NB4 (cell line): ENCODE results near the gene FBXO15.

ENCODE experiments used
- DNase-seq: peaks from one replicate; pipeline ENCODE4 v3.0.0; 2010; ENCODE audit warnings: low read depth
- H3K4me3 ChIP-seq: one replicate; pipeline ENCODE4 v1.5.1; 2011; ENCODE audit warnings: mild to moderate bottlenecking, low read depth, low read length, moderate library complexity
- CTCF ChIP-seq: IDR thresholded peaks from one replicate; pipeline ENCODE4 v1.5.1; 2012; ENCODE audit warnings: low read depth, low read length
- MAX ChIP-seq: IDR thresholded peaks from 2 replicates; pipeline ENCODE4 v1.6.1; 2011; ENCODE audit warnings: low read depth, low read length
- MYC ChIP-seq: IDR thresholded peaks from 2 replicates; pipeline ENCODE4 v1.6.1; 2011; ENCODE audit warnings: low read depth, low read length
- POLR2A ChIP-seq: IDR thresholded peaks from 2 replicates; pipeline ENCODE4 v1.6.1; 2011; ENCODE audit warnings: mild to moderate bottlenecking; ENCODE audit not compliant: insufficient read length; ENCODE audit errors: extremely low read depth

FBXO15 gene

GRCh38 chr18:74163019-74163660, 15.5 kb upstream of the FBXO15 start:
- no peak for TF ChIP-seq CTCF
- DNase-seq = no peak

GRCh38 chr18:74155276-74155675, 7.6 kb upstream of the FBXO15 start:
- no peak for TF ChIP-seq POLR2A
- no peak for TF ChIP-seq CTCF
- no peak for TF ChIP-seq MYC
- TF ChIP-seq MAX = no peak
- H3K4me3 ChIP-seq = no peak overlapping the region
- DNase-seq = no peak

More at GRCh38 chr18:74163019-74163660, 15.5 kb upstream of the FBXO15 start:
- H3K4me3 ChIP-seq = no peak overlapping the region

- TF ChIP-seq MAX (no peak), MYC (no peak), POLR2A (no peak), CTCF (no peak)
- DNase-seq = no peak
- no peak overlapping the region for H3K4me3 ChIP-seq
Measured at GRCh38 chr18:74154716-74155115, 7.1 kb upstream of the FBXO15 start.

- TF ChIP-seq CTCF = no peak
- no peak for TF ChIP-seq POLR2A
- no peak for TF ChIP-seq MYC
- TF ChIP-seq MAX = no peak
Measured at GRCh38 chr18:74153793-74154192, 6.2 kb upstream of the FBXO15 start.

GRCh38 chr18:74153377-74153776, 5.7 kb upstream of the FBXO15 start:
- no peak overlapping the region for H3K4me3 ChIP-seq
- TF ChIP-seq CTCF = no peak
- TF ChIP-seq POLR2A = no peak
- no peak for TF ChIP-seq MYC
- TF ChIP-seq MAX = no peak
- DNase-seq = no peak

More at GRCh38 chr18:74153793-74154192, 6.2 kb upstream of the FBXO15 start:
- no peak overlapping the region for H3K4me3 ChIP-seq
- DNase-seq = no peak

GRCh38 chr18:74152857-74153256, 5.2 kb upstream of the FBXO15 start:
- TF ChIP-seq CTCF (peak; percentile 58), MYC (no peak)
- peak; percentile 30 for DNase-seq
- no peak overlapping the region for H3K4me3 ChIP-seq
